ENCODE measurements around the gene RPL28.
"Not testable (repeated sequence)": the region's sequence is repeated elsewhere in the genome, so short reads cannot be mapped to it uniquely, and the experiment has no call there.

Gene RPL28

DNA sequence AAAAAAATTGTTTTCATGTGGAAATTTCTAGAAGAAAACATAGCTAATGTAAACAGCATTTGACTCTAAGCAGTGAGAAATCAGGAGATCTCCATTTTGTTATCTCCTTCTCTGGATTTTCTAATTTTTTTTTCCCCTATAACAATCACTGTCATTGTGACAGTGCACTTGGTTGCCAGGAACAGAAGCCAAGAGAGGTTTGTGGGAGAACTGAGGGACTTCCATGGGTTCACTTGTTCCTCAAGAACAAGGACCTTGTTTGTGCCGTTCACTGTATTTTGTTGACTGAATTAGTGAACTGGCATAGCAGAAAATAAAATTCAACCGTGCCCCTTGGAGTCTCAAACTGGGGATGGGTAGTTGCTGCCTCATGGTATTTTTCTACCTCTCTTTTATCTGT is 40.3 kb downstream of the RPL28 start:
- DNase-seq (ENCODE audit: low read depth), result no peak

GRCh38 chr19:55431183-55431582 is 45.5 kb downstream of the RPL28 start:
- no peak for DNase-seq (ENCODE audit: low read depth)

GRCh38 chr19:55432241-55432959 is 46.7 kb downstream of the RPL28 start:
- DNase-seq (ENCODE audit: low read depth), result no peak

DNA sequence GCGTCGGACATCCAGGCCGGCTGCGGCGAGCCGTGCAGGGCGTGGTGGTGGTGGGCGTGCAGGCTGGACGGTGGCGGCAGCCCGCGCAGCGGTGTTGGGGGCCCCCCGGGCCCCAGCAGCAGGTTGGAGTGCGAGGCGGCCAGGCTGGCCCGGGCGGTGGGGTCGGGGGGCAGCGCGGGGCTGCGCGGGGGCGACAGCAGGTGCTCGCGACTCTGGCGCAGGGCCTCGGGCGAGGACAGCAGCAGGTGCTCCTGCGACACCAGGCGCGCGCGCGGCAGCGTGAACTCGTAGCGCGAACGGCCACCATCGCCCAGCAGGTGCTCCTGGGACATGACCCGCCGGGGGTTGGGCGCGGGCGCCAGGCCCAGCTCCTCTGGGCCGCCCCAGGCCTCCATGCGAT is 47.6 kb downstream of the RPL28 start:
- no peak for DNase-seq (ENCODE audit: low read depth)

DNA sequence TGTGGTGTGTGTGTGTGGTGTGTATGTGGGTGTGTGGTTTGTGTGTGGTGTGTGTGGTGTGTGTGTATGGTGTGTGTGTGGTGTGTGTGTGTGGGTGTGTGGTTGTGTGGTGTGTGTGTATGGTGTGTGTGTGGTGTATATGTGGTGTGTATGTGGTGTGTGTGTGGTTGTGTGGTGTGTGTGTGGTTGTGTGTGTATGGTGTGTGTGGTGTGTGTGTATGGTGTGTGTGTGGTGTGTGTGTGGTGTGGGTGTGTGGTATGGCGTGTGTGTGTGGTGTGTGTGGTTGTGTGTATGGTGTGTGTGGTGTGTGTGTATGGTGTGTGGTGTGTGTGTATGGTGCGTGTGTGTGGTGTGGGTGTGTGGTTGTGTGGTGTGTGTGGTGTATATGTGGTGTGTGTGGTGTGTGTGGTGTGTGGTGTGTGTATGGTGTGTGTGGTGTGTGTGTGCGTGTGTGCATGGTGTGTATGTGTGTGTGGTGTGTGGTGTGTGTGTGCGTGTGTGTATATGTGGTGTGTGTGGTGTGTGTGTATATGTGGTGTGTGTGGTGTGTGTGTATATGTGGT is 48.7 kb downstream of the RPL28 start:
- no peak for DNase-seq (ENCODE audit: low read depth)

GRCh38 chr19:55435020-55435419 is 49.3 kb downstream of the RPL28 start:
- DNase-seq (ENCODE audit: low read depth), result no peak

- DNase-seq (ENCODE audit: low read depth), result no peak
Observed at GRCh38 chr19:55436847-55437246, 51.1 kb downstream of the RPL28 start.

GRCh38 chr19:55437410-55437809 is 51.7 kb downstream of the RPL28 start:
- DNase-seq (ENCODE audit: low read depth), result no peak

DNA sequence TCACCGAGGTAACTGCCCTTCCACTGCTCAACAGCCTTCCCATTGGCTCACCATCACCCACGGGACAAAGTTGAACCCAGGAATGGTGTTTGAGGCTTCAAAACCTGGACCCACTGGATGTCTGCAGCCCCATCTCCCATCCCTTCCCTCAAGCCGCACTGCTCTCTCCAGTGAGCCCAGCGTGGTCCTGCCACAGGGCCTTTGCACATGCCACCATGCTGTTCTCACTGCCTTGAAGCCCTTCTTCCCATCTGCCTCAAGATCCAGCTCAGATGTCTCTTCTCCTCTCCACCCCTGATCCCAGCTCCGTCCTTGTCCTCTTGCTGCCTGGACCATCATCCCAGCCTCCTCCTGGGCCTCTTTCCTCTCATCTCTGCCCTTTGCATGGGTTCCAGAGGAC is 53.3 kb downstream of the RPL28 start:
- DNase-seq (ENCODE audit: low read depth), result no peak

GRCh38 chr19:55440411-55441105 is 54.8 kb downstream of the RPL28 start:
- no peak for DNase-seq (ENCODE audit: low read depth)

- no peak for DNase-seq (ENCODE audit: low read depth)
Observed at GRCh38 chr19:55441319-55441691, 55.6 kb downstream of the RPL28 start.

DNA sequence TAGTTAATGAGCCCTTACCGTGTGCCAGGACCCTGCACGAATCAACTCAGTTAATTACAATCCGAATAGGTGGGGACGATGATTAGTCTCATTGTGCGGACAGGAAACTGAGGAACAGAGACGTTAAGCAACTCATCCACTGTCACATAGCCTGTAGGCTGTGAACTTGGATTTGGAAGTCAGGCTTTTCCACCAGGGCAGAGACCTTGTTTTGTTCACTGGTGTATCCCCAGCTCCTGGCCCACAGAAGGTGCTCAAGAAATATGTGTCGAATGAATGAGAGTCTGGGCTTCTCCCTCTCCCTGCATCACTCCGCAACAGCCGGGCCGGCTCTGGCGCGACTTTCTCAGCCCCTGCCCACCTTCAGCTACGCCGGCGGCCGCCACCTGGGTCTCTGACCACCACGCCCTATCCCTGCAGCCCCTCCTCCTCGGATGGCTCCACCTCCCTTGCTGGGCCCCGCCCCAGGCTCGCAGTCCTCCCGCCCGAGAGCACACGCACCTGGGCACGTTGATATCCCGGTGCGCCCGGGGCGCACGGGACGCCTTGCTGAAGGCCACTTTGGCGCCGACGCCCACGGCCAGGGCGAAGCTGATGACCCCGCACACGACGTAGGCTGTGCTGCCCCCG is 56.1 kb downstream of the RPL28 start:
- DNase-seq (ENCODE audit: low read depth), result no peak

DNA sequence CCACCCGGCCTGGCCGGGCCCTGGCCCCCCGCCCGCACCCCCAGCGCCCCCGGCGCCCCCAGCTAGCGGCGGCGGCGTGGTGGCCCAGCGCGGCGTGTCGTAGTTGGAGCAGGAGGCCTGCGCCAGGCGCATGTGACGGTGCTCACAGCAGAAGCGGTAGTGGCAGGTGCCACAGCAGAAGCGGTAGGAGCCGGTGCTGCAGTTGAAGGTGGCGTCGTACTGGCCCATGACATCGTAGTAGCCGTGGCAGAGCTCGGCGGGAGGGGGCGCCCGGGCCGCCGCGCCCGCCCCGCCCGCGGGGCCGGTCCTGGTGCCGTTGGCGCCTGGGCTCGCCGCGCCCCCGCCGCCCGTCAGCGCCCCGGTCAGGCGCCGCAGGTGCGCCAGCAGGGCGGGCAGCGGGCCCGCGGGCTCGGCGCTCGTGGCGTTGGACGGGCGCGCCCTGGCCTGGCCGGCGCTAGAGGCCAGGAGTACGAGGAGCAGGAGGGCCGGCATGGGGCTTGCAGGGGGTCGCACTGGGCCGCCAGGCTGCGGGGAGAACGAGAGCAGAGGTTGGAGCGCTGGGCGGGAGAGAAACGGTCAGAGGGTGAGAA is 56.7 kb downstream of the RPL28 start:
- DNase-seq (ENCODE audit: low read depth), result no peak

DNA sequence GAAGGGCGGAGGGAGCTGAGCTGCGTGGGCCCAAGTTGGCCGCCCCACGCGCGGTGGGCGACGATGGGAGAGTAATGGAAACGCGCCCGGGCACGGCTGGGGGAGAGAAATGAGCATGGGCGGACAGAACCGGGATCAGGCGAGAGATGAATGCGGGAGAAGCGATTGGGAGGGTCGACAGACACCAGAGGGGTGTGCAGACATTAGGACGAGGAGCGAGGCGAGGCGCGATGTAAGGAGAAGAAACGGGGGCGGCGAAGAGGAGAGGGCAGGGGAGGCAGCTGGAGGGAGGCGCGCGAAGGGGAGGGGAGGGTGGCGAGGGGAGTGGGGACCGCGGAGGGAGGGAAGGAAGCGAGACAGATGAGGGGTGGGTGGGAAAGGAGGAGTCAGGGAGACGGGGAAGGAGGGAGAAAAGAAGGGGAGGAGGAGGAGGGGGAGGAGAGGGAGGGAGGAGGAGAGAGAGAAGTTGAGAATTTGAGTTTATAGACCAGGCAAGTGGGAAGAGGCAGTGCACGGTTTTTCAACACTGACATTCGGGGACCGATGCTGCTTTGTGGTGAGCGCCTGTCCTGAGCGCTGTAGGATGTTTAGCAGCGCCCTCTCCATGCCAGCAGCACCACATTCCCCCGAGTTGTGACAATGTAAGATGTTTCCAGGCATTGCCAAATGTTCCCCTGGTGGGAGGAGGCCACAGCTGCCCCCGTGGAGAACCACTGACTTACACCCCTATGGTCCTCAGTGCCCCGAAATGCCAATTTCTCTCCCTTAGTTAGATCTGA is 57.5 kb downstream of the RPL28 start, which contains the start of gene SHISA7:
Gene SHISA7, minus strand, starts transcription at position 256 of the 779 bp plus-strand sequence. CDS start 437 bp downstream, outside the sequence.
- DNase-seq (ENCODE audit: low read depth), result no peak

- DNase-seq (ENCODE audit: low read depth), result no peak
Observed at GRCh38 chr19:55443824-55444480, 58.2 kb downstream of the RPL28 start.

GRCh38 chr19:55444646-55445045 is 58.9 kb downstream of the RPL28 start:
- DNase-seq (ENCODE audit: low read depth), result no peak

DNA sequence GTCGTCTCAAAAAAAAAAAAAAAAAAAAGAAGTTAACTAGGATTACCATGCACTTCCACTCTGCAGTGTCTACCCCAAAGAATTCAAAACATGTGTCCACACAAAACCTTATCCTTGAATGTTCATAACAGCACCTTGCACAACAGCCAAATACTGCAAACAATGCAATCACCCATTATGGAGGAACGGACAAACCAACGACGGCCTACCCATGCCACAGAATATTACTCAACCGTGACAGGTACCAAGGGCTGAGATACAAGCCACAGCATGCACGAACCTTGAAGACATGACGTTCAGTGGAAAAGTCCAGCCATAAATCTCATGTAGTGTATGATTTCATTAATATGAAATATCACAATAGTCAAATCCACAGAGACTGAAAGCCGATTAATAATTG is 60.3 kb downstream of the RPL28 start:
- no peak for DNase-seq (ENCODE audit: low read depth)

- DNase-seq (ENCODE audit: low read depth), result no peak
Observed at GRCh38 chr19:55447421-55448174, 61.9 kb downstream of the RPL28 start.

DNA sequence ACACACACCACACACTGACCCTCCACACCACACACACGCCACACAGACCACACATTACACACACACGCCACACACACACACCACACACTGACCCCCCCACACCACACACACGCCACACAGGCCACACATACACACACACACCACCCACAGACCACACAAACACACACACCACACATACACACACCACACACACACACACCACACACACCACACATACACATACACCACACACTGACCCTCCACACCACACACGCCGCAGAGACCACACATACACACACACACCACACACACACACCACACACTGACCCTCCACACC is 62.4 kb downstream of the RPL28 start:
- DNase-seq (ENCODE audit: low read depth), result not testable (repeated sequence)

GRCh38 chr19:55449469-55449868 is 63.7 kb downstream of the RPL28 start:
- no peak for DNase-seq (ENCODE audit: low read depth)

All from HS-27A (cell line).